Retinal pigment epithelial cell (primary cell): Measurements from ENCODE around the gene RGS6.

Experiments used
- DNase-seq: peaks from one replicate; pipeline ENCODE4 v3.0.0-alpha.2; 2010; ENCODE audit warnings: low read depth
- H3K4me3 ChIP-seq: 2 replicates; pipeline ENCODE4 v1.5.1; 2011; ENCODE audit warnings: mild to moderate bottlenecking, low read length, control low read depth, moderate library complexity
- CTCF ChIP-seq: conservative IDR thresholded peaks from 2 replicates; pipeline ENCODE4 v1.5.1; 2011; ENCODE audit warnings: low read depth, low read length, control low read depth, inconsistent platforms

Gene RGS6

GRCh38 chr14:72380456-72380855 is 448.2 kb downstream of the RGS6 start:
- no peak for DNase-seq
- no peak overlapping the region for H3K4me3 ChIP-seq
- no peak for TF ChIP-seq CTCF

- no peak overlapping the region for H3K4me3 ChIP-seq
- no peak for DNase-seq
- no peak for TF ChIP-seq CTCF
These were observed 451.6 kb downstream of the RGS6 start for GRCh38 chr14:72383865-72384264.

- no peak for DNase-seq
- TF ChIP-seq CTCF, result no peak
- no peak overlapping the region for H3K4me3 ChIP-seq
These were observed 455.5 kb downstream of the RGS6 start for GRCh38 chr14:72387726-72388125.

- no peak overlapping the region for H3K4me3 ChIP-seq
- DNase-seq, result no peak
- no peak for TF ChIP-seq CTCF
These were observed 457.0 kb downstream of the RGS6 start for GRCh38 chr14:72389200-72389599.

- no peak for DNase-seq
- H3K4me3 ChIP-seq, result no peak overlapping the region
- TF ChIP-seq CTCF, result no peak
These were observed 468.9 kb downstream of the RGS6 start for GRCh38 chr14:72401101-72401625.

- no peak overlapping the region for H3K4me3 ChIP-seq
- no peak for TF ChIP-seq CTCF
- DNase-seq, result no peak
These were observed 469.6 kb downstream of the RGS6 start for GRCh38 chr14:72401632-72402376.

GRCh38 chr14:72402377-72402772 is 470.1 kb downstream of the RGS6 start:
- DNase-seq, result no peak
- H3K4me3 ChIP-seq, result no peak overlapping the region
- no peak for TF ChIP-seq CTCF
